ENCODE measurements around the gene ISCA1. TPM values are rescaled to one million over a fixed set of nuclear protein-coding genes. Genes with fewer than 3 reads are reported as not detected.
"Not testable (repeated sequence)": the region's sequence is repeated elsewhere in the genome, so short reads cannot be mapped to it uniquely, and the experiment has no call there.

Gene ISCA1
- 25.6 and 41.7 TPM in 2 replicates for total RNA-seq (2014; rRNA removed; shearing (Covaris generic))

DNA sequence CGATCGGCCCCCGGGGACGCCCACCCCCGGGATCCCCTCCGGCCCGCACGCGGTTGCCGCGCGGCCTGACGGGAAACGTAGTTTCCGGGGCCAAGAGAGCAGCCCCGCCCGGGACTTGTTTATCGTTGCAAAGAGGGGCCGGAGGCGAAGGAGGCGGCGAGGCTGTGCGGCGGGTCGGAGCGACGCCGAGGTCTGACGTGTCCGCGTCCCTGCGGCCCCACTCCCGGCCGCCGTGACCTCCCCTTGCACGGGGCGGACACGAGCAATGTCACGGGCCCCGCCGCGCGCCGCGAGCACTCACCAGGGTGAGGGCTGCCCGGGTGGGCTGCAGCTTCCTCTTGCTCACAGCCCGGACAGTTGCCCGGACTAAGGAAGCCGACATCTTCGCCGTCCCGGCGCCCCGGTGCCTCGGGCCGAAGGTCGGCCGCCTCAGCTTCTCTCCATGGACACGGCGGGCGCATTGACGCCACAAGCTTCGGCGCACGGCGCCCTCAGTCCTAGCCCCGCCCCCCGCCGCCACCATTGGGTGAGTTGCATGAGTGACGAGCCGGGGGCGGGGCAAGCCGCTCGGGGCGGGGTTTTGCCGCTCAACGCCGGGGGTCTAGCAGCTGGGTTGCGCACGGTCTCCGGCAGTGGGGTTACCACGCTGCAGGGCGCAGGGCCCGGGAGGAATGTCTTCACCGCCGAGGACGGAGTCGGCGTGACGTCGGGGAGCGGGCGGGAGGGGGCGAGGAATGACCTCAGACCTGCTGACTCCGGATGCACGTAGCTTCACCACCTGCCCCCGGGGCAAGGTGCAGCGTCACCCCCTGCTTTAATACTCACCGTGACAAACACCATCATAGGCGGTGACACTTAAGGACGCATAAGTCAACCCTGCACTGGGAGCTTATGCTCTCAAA lies at the start of gene ISCA1:
ISCA1 (minus strand) TSS at position 462 of the 902 bp plus-strand sequence; CDS start at position 382, 80 bp downstream.
- peak; percentile 96 for DNase-seq (ENCODE audit: low spot score)
- in situ Hi-C loops (cut with HindIII; ENCODE audit: low sequenced_read_pairs), result no loop called here

DNA sequence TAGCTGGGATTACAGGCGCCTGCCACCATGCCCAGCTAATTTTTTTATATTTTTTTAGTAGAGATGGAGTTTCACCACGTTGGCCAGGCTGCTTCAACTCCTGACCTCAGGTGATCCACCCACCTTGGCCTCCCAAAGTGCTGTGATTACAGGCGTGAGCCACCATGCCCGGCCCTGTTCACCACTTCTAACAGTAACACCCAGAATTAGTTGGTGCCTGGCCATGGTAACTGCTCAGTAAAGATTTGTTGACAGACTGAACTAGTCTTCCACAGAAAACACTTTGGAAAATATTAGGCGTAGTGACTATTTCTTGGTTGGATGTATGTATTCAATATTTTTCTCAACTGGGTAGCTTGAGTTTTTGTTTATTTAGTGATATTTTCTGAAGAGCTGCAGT lies 47.8 kb upstream of the ISCA1 start:
- in situ Hi-C loops (cut with HindIII; ENCODE audit: low sequenced_read_pairs), result no loop called here
- no peak for DNase-seq (ENCODE audit: low spot score)

GRCh38 chr9:86329649-86330048 lies 47.3 kb upstream of the ISCA1 start:
- no peak for DNase-seq (ENCODE audit: low spot score)
- in situ Hi-C loops (cut with HindIII; ENCODE audit: low sequenced_read_pairs), result no loop called here

DNA sequence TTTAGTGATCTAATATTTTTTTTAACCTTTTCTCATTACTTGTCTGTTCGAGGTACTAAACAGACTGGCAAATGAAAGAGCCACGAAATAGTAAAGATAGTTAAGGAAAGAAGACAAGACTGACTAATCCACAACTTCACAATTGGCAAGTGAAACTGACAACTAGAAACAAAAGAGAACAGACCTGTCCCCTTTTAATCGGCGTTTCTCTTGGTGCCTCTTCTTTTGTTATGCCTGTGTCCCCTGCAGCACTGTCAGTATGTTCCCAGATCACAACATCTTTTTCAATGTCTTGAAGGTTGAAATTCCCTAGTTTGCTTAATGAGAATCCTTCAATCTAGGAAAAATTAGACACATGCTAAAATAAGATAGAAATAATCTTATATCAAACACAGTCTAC lies 45.8 kb upstream of the ISCA1 start:
- DNase-seq (ENCODE audit: low spot score), result no peak
- in situ Hi-C loops (cut with HindIII; ENCODE audit: low sequenced_read_pairs), result no loop called here

DNA sequence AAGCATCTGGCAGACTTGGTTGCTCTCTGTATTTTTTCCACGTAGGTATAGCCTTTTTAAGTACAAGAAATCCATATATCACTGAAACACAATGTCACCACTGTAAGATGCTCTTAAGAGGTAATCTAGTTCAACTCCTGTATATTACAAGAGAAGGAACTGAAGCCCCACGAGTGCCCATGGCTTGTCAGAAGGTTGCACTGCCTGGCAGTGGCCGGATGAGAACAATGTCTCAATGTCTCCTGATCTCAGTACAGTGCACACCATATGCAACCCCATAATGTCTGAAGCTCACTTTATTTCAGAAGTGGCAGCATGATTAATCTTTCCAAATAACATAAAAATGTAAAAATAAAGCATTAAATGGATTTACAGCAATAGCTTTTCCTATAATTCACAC lies 44.2 kb upstream of the ISCA1 start:
- in situ Hi-C loops (cut with HindIII; ENCODE audit: low sequenced_read_pairs), result no loop called here

DNA sequence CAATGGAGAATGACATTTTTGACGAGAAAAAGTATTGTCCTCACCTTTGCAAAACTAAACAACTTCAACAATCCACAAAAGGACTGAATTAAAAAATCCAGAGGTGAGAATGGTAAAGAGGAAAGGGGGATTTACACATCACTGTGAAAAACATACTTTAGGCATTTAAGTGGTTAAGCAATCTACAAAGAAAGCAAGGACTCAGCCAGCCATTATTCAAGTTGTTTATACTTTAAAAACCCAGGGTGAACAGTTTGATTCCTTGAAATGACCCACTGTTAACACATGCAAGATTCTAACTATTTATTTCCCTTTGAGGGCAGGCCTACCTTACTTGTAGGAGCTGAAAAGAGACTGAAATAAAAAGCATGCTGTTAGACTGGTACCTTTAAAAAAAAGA lies 42.6 kb upstream of the ISCA1 start:
- in situ Hi-C loops (cut with HindIII; ENCODE audit: low sequenced_read_pairs), result no loop called here
- no peak for DNase-seq (ENCODE audit: low spot score)

More for the DNA sequence above, 44.2 kb upstream of the ISCA1 start:
- DNase-seq (ENCODE audit: low spot score), result no peak

GRCh38 chr9:86324308-86324707 lies 42.0 kb upstream of the ISCA1 start:
- DNase-seq (ENCODE audit: low spot score), result no peak
- in situ Hi-C loops (cut with HindIII; ENCODE audit: low sequenced_read_pairs), result no loop called here

GRCh38 chr9:86322973-86323644 lies 40.8 kb upstream of the ISCA1 start:
- DNase-seq (ENCODE audit: low spot score), result no peak
- in situ Hi-C loops (cut with HindIII; ENCODE audit: low sequenced_read_pairs), result no loop called here

GRCh38 chr9:86321373-86321772 lies 39.0 kb upstream of the ISCA1 start:
- DNase-seq (ENCODE audit: low spot score), result no peak
- in situ Hi-C loops (cut with HindIII; ENCODE audit: low sequenced_read_pairs), result no loop called here

DNA sequence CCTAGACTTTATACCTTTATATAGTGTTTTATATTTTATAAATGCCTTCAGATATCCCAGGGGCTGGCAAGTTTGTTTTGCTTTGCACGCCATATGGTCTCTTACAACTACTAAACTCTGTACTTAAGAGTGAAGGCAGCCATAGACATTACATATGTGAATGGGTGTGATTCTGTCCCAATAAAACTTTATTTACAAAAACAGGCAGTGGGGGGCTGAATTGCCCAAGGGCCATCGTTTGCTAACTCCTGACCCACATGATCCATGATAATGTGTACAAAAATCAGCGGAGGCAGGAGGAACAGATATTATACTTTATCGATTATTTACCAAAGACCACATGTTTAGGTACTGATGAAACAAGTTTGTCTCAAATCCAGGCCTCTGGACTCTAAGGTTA lies 35.8 kb upstream of the ISCA1 start:
- in situ Hi-C loops (cut with HindIII; ENCODE audit: low sequenced_read_pairs), result no loop called here
- DNase-seq (ENCODE audit: low spot score), result no peak

DNA sequence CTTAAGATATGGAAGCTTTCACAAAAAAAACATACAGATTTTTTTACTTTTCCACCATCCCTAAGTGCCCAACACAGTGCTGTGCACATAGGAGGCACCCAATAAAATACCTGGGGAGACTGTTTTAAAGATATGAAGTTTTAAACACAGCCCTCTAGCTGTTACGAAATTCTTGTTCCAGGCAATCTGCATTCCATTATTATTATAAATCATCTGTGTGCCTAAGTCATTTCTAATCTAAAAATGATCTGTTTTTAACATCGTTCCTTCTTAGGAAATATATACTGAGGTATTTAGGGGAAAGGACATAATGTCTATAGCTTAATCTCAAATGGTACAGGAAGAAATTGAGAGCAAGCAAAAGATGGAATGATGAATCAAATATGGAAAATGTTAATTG lies 32.7 kb upstream of the ISCA1 start:
- no peak for DNase-seq (ENCODE audit: low spot score)
- in situ Hi-C loops (cut with HindIII; ENCODE audit: low sequenced_read_pairs), result no loop called here

- in situ Hi-C loops (cut with HindIII; ENCODE audit: low sequenced_read_pairs); DNase-seq (ENCODE audit: low spot score): not testable (repeated sequence)
Measured at GRCh38 chr9:86312959-86313358, 30.6 kb upstream of the ISCA1 start.

GRCh38 chr9:86308687-86309086 lies 26.3 kb upstream of the ISCA1 start:
- in situ Hi-C loops (cut with HindIII; ENCODE audit: low sequenced_read_pairs), result no loop called here
- no peak for DNase-seq (ENCODE audit: low spot score)

DNA sequence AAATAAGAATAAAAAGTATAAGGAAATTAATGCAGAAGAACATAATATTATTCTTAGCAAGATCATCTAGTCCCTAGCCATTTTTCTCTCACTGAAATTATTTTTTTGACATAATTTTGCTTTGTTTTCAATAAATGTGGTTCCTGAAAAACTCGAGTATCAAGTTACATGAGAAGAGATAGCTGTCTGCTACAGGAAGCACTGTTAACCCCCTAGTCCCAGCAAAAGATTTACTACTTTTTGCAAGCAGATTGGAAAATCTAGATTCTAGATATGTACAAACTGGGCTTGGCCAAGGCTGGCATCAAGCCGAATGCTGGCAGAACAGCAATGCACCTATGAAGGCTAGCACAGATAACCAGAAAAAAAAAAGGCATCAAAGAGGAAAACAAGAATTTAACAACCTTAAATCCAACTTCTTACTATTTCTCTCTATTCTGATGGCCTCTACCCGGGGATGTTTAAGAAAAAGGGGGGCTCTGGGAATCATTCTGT lies 21.9 kb upstream of the ISCA1 start:
- DNase-seq (ENCODE audit: low spot score), result no peak
- in situ Hi-C loops (cut with HindIII; ENCODE audit: low sequenced_read_pairs), result no loop called here

- no peak for DNase-seq (ENCODE audit: low spot score)
- in situ Hi-C loops (cut with HindIII; ENCODE audit: low sequenced_read_pairs), result no loop called here
Measured at GRCh38 chr9:86303316-86303975, 21.1 kb upstream of the ISCA1 start.

DNA sequence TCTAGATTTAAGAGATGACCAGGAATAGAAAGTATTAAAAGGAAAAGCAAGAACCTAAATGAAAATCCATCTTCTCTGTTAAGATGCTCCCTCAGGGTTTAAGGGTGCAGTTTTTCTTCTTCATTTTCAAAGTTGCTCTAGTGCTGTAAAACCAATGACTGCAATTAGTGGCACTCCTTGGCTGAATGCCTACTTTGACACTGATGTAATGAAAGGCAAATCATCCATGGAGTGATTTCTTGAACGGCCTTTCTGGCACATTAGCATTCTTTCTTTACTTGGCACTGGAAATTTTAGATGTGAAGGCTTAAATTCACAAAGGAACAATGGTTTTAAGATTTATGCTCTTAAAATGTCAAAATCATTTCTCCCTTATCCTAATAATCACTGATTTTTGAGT lies 19.3 kb upstream of the ISCA1 start:
- in situ Hi-C loops (cut with HindIII; ENCODE audit: low sequenced_read_pairs), result no loop called here
- DNase-seq (ENCODE audit: low spot score), result no peak

DNA sequence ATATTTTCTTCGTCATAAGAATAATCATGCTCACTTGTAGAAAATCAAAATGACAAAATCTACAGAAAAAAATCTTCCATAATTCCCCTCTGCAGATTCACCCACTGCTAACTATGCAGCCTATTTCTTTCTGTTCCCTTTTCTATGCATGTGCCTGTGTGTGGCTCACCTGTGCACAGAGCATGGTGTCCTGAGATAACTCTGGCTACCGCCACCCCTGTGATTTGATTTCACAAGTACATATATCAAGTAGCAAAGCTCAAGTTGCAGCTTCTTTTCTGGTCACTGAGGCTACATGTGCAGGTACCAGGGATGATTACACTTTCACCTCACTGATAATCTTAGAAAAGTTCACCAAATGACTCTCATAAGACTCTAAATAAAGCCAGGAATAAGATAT lies 18.4 kb upstream of the ISCA1 start:
- in situ Hi-C loops (cut with HindIII; ENCODE audit: low sequenced_read_pairs), result no loop called here
- no peak for DNase-seq (ENCODE audit: low spot score)

DNA sequence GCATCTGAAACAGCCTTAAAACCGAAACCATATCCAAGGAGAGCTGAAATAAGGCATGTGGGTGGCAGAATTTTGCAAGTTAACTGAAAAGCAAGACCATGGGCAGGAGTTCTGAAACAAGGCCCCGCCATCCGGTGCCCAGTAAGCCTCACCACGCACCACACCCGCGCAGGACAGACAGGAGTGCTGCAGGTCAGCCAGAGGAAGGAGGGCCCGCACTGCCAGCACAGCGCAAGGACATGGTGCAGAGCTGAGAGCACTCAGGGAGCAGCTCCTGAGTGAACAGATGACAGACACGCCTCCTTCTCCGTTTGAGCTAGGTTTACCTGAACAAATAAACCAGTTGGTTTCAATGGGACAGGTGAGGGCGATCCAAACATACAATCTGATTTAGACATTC lies 16.5 kb upstream of the ISCA1 start:
- in situ Hi-C loops (cut with HindIII; ENCODE audit: low sequenced_read_pairs), result no loop called here
- no peak for DNase-seq (ENCODE audit: low spot score)

DNA sequence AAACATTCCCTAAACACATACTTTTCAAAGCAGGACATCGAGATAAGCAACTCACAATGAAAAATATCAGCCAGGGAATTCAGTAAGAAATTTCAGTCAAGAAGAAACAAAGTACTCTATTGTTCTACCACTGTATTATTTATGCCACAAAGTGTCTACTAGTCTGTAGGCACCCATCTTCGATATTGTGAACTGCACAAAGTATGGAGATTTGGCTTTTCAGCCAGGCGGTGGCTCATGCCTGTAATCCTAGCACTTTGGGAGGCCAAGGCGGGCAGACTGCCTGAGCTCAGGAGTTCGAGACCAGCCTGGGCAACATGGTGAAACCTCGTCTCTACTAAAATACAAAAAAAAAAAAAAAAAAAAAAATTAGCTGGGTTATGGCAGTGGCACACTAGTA lies 8.0 kb upstream of the ISCA1 start:
- DNase-seq (ENCODE audit: low spot score); in situ Hi-C loops (cut with HindIII; ENCODE audit: low sequenced_read_pairs): not testable (repeated sequence)
